ENCODE results near the gene TMEM247. TPM values are rescaled to one million over a fixed set of nuclear protein-coding genes. Genes with fewer than 3 reads are reported as not detected.

Gene TMEM247
- total RNA-seq, 2 donors from 2014 or later: 2.6 TPM; not detected in 1

GRCh38 chr2:46492301-46492700 lies 12.9 kb downstream of the TMEM247 start:
- Histone ChIP-seq H3K4me3 (no peak overlapping the region), H3K27ac (no peak overlapping the region), H3K9me3 (no peaks in the 10 kb centered on the region), H3K4me1 (replicated peaks) (no peaks in the 10 kb centered on the region), H3K36me3 (no peaks in the 10 kb centered on the region), H3K27me3 (replicated peaks; ENCODE audit: insufficient read depth) (no peaks in the 10 kb centered on the region)
- intact Hi-C loops (cut with DNase I): no loop called here
- WGBS: 94% methylated on average over 7 of the region's 7 CpGs
- TF ChIP-seq CTCF (IDR thresholded peaks at IDR 0.05): no peak
- TF ChIP-seq POLR2A (IDR thresholded peaks at IDR 0.05): no peak
- TF ChIP-seq POLR2AphosphoS5 (IDR thresholded peaks at IDR 0.05): no peak
- DNase-seq (ENCODE audit: low spot score): no peak

GRCh38 chr2:46493241-46493970 lies 14.0 kb downstream of the TMEM247 start:
- no peaks in the 10 kb centered on the region for H3K9me3 ChIP-seq
- WGBS: 52% methylated on average over 8 of the region's 8 CpGs
- no peak overlapping the region for H3K27ac ChIP-seq
- no peak overlapping the region for H3K4me3 ChIP-seq
- intact Hi-C loops (cut with DNase I): no loop called here
- no peaks in the 10 kb centered on the region for H3K36me3 ChIP-seq
- no peak for TF ChIP-seq CTCF (IDR thresholded peaks at IDR 0.05)
- no peak for TF ChIP-seq POLR2A (IDR thresholded peaks at IDR 0.05)
- TF ChIP-seq POLR2AphosphoS5 (IDR thresholded peaks at IDR 0.05): no peak
- no peaks in the 10 kb centered on the region for H3K4me1 ChIP-seq (replicated peaks)
- DNase-seq (ENCODE audit: low spot score): no peak
- no peaks in the 10 kb centered on the region for H3K27me3 ChIP-seq (replicated peaks; ENCODE audit: insufficient read depth)

- intact Hi-C loops (cut with DNase I): no loop called here
- no peak overlapping the region for H3K27ac ChIP-seq
- no peaks in the 10 kb centered on the region for H3K36me3 ChIP-seq
- no peak for DNase-seq (ENCODE audit: low spot score)
- no peak overlapping the region for H3K4me3 ChIP-seq
- H3K27me3 ChIP-seq (replicated peaks; ENCODE audit: insufficient read depth): no peaks in the 10 kb centered on the region
- TF ChIP-seq CTCF (IDR thresholded peaks at IDR 0.05) (no peak), POLR2AphosphoS5 (IDR thresholded peaks at IDR 0.05) (no peak), POLR2A (IDR thresholded peaks at IDR 0.05) (no peak)
- no peaks in the 10 kb centered on the region for H3K4me1 ChIP-seq (replicated peaks)
- WGBS: 41% methylated on average over 4 of the region's 4 CpGs
- H3K9me3 ChIP-seq: no peaks in the 10 kb centered on the region
These were observed 14.5 kb downstream of the TMEM247 start for GRCh38 chr2:46493971-46494250.

GRCh38 chr2:46494596-46494995 lies 15.2 kb downstream of the TMEM247 start:
- DNase-seq (ENCODE audit: low spot score): no peak
- no peak for TF ChIP-seq POLR2A (IDR thresholded peaks at IDR 0.05)
- no peak for TF ChIP-seq POLR2AphosphoS5 (IDR thresholded peaks at IDR 0.05)
- no peak for TF ChIP-seq CTCF (IDR thresholded peaks at IDR 0.05)
- H3K4me1 ChIP-seq (replicated peaks): no peaks in the 10 kb centered on the region
- H3K9me3 ChIP-seq: no peaks in the 10 kb centered on the region
- no peak overlapping the region for H3K27ac ChIP-seq
- no peaks in the 10 kb centered on the region for H3K36me3 ChIP-seq
- intact Hi-C loops (cut with DNase I): no loop called here
- 96% methylated on average over 4 of the region's 4 CpGs for WGBS
- H3K4me3 ChIP-seq: no peak overlapping the region
- H3K27me3 ChIP-seq (replicated peaks; ENCODE audit: insufficient read depth): no peaks in the 10 kb centered on the region

GRCh38 chr2:46495231-46496030 lies 16.1 kb downstream of the TMEM247 start:
- whole genome bisulfite sequencing: 89% methylated on average over 9 of the region's 9 CpGs
- H3K27ac ChIP-seq: no peak overlapping the region
- intact Hi-C loops (cut with DNase I): no loop called here
- H3K4me1 ChIP-seq (replicated peaks): no peaks in the 10 kb centered on the region
- H3K36me3 ChIP-seq: no peaks in the 10 kb centered on the region
- no peaks in the 10 kb centered on the region for H3K27me3 ChIP-seq (replicated peaks; ENCODE audit: insufficient read depth)
- TF ChIP-seq CTCF (IDR thresholded peaks at IDR 0.05) (no peak), POLR2AphosphoS5 (IDR thresholded peaks at IDR 0.05) (no peak), POLR2A (IDR thresholded peaks at IDR 0.05) (no peak)
- H3K9me3 ChIP-seq: no peaks in the 10 kb centered on the region
- DNase-seq (ENCODE audit: low spot score): no peak
- H3K4me3 ChIP-seq: no peak overlapping the region
